GM21360 (cell line): ENCODE measurements around the gene SHOC1.
"Not testable (repeated sequence)": the region's sequence is repeated elsewhere in the genome, so short reads cannot be mapped to it uniquely, and the experiment has no call there.

Experiments
- ATAC-seq: cut with Tn5 transposase; IDR thresholded peaks from one replicate; pipeline ENCODE4 v1.9.1; 2021; ENCODE audit warnings: mild to moderate bottlenecking, moderate library complexity; ENCODE audit not compliant: unreplicated experiment

Gene SHOC1

DNA sequence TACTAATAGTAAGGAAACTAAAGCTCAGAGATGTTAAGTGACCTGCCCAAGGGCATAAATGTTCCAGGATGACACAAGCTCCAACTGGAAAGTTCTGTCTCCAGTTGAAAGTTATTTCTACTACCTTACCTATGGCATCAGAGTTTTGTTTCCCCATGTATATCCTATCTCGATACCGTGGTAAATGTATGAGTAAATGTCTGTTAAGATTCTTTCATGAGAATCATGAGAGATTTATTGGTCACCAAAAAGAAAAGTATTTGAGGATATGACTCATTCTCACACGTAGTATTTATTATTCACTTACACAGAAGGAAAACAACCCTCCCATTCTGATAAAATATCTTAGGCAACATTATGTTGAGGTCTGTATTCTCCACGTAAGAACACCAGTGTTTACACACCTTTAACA lies 11.1 kb upstream of the SHOC1 start:
- no peak for ATAC-seq

DNA sequence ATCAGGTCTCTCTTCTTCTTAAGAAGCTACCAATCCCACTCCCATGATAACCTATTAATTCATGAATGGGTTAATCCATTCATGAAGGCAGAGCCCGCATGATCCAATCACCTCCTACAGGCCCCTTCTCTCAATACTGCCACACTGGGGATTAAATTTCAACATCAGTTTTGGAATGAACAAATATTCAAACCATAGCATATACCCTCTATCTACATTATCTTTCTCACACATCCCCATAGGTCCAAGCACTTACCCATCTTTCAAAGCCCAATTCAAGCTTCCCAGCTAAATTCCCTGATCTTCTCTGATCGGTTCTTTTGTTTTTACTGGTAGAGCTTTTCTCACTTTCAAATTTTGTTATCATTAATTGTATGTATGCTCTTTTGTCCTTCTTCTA lies 10.5 kb upstream of the SHOC1 start:
- ATAC-seq, result no peak

- ATAC-seq, result no peak
These were observed 9.9 kb upstream of the SHOC1 start for GRCh38 chr9:111804636-111805035.

- ATAC-seq, result no peak
These were observed 9.2 kb upstream of the SHOC1 start for GRCh38 chr9:111803924-111804323.

- no peak for ATAC-seq
These were observed 5.3 kb upstream of the SHOC1 start for GRCh38 chr9:111799915-111800526.

- no peak for ATAC-seq
These were observed 4.8 kb upstream of the SHOC1 start for GRCh38 chr9:111799506-111799905.

DNA sequence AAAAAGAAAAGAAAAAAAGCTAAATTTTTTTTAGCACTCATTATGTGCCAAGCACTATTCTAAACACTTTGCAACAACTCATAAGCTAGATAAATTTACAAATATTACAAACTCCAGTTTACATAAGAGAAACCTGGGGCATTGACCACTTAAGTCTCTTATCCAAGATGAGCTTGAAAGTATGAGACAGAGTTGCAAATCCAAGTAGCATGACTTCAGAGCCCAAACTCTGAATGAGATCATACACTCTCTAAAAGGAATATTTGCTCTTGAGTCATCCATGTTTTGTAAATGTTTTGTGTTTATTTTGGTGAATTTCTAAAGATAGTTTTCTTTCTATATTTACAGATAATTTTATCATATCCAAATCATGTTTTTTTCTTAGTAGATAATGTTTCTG lies 4.0 kb upstream of the SHOC1 start:
- ATAC-seq, result no peak

DNA sequence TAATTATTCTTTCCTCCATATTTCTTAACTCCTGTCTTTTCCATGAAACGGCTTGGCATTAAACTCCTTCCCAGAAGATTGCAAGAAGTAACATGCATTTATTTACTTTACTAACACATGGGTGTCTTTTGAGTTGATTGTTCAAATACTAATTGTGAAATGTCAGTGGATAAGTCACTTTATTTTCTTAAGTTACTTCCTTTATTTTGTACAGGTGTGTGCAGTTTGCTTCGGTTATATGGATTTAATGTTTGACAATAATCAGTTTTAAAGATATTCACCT lies 761 bp upstream of the SHOC1 start:
- no peak for ATAC-seq

- not testable (repeated sequence) for ATAC-seq
These were observed 2.9 kb downstream of the SHOC1 start for GRCh38 chr9:111791821-111792220.

DNA sequence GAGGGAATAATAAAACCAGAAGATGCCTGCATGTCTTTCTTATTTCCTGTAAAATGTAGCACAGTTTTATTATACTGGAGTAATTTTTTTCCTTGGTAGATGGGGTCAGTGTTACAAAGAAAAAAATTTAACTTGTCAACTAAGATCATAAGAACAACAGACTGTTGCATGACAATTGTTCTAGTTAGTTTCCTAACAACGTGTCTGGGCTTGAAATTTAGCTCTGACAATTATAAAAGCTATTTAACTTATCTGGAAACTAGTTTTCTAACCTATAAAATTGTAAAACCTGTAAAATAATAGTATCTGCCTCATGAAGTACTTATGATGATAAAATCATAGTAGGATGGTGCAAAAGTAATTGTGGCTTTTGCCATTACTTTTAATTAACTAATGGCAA lies 4.9 kb downstream of the SHOC1 start:
- no peak for ATAC-seq

DNA sequence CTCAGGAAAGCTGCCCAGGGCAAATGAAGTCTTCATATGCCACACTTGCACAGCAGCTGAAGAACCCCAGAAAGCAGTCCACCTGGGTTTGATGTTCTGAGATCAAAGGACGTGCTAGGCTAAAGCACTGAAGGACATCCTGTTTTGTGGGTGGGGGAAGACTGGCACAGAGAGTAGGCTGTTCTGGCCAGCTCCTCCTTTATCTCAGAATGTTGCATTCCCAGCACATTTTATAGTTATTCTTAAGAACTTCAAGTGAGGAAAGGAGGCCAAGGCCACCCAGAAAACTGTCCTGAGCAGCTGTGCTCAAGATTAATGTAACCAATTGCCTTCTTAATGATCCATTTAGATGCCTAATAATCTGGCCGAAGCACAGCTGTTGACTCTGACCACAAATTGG lies 10.9 kb downstream of the SHOC1 start:
- no peak for ATAC-seq

DNA sequence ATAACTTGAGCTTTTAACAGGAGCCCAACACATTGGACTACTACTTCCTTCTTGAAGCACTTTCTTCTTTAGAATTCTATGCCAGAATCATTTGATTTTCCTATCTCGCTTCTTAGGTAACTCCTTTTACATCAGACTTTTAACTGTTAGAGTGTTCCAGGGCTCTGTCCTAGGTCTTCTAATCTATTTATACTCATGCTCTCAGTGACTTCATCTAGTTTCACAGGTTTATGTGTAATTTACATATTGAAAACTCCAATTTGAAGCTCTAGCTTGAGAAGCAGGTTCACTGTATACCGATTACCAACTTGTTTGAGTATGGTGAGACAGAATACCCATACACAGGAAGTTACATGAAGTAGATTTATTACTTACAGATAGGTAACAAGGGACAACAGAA lies 11.3 kb downstream of the SHOC1 start:
- ATAC-seq, result no peak

DNA sequence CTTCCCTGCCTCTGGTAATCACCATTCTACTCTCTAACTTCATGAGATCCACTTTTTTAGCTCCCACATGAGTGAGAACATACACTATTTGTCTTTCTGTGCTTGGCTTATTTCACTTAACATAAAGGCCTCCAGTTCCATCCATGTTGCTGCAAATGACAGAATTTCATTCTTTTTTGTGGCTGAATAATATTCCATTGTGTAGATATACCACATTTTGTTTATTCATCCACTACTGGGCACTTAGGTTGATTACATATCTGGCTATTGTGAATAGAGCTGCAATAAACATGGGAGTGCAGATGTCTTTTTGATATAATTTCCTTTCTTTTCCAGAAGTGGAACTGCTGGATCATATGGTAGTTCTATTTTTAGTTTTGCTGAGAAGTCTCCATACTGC lies 28.7 kb downstream of the SHOC1 start:
- ATAC-seq, result no peak

DNA sequence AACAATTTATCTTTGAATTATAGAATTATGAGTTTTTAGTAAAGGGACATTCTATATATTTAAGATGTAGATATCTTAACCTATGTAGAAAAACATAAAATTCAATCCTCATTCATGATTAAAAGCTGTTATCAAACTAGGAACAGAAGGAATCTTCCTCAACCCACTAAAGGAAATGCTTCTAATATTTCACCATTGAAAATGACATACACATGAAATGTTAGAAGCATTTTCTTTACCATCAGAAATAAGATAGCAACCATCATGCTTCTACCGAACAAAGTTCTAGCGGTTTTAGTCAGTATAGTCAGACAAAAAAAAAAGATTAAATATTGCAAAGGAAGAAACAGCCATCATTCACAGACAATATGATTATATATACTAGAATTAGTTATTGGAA lies 32.2 kb downstream of the SHOC1 start:
- no peak for ATAC-seq

GRCh38 chr9:111759762-111760639 lies 34.7 kb downstream of the SHOC1 start:
- no peak for ATAC-seq

DNA sequence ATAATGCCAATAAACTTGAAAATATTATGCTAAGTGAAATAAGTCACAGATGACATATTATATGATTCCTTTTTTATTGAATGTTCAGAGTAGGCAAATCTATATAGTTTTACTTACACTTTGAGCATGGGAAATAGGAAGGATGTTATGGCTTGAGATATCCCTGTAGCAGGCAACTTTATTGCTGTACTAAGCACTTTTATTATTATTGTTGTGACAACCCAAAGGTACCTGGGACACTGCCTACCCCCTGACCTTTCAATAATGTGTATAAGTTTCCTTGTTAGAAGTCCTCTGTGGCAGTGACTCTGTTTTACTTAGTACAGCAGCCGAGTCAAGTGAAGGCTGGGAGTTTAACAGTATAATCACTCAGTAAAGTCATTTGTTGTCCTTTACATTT lies 39.9 kb downstream of the SHOC1 start:
- no peak for ATAC-seq

GRCh38 chr9:111752455-111752854 lies 42.3 kb downstream of the SHOC1 start:
- no peak for ATAC-seq
